Cardiac muscle cell (in vitro differentiated cells and primary cell): ENCODE results near the gene LIPA. TPM values are rescaled to one million over a fixed set of nuclear protein-coding genes. Genes with fewer than 3 reads are reported as not detected.

Experiments used
- DNase-seq, 2 donors: peaks; one replicate each; pipeline versions ENCODE4 v3.0.0 to v3.0.0-alpha.2; 2010 to 2017; ENCODE audit warnings: low read depth in 1 of 2, low spot score in 1 of 2
- H3K27ac ChIP-seq: fragments of 200-600 bp; sonication (generic); 2 replicates; pipeline ENCODE4 v1.5.1; 2016
- H3K27me3 ChIP-seq: fragments of 200-600 bp; sonication (generic); 2 replicates; pipeline ENCODE4 v1.6.0; 2016; ENCODE audit warnings: control low read depth
- H3K36me3 ChIP-seq: fragments of 200-600 bp; sonication (generic); 2 replicates; pipeline ENCODE4 v1.5.1; 2016; ENCODE audit warnings: control low read depth
- H3K4me1 ChIP-seq: fragments of 200-600 bp; sonication (generic); 2 replicates; pipeline ENCODE4 v1.8.1; 2017; ENCODE audit warnings: low read depth, mild to moderate bottlenecking, mixed run types
- H3K4me3 ChIP-seq: fragments of 200-600 bp; sonication (generic); 2 replicates; pipeline ENCODE4 v1.5.1; 2016; ENCODE audit warnings: mild to moderate bottlenecking
- H3K9me3 ChIP-seq: fragments of 200-600 bp; sonication (generic); 2 replicates; pipeline ENCODE4 v1.5.1; 2017; ENCODE audit warnings: low read depth, mild to moderate bottlenecking, control low read depth
- polyA plus RNA-seq: library from polyadenylated mRNA; unstranded; fragments of >200 nt; fragmentation: Nextera tagmentation; extraction: Ambion mirVana; gene quantifications from 2 replicates; pipeline ENCODE4 v1.2.1, GENCODE V29; 2016
- total RNA-seq: library from RNA; depleted of rRNA; stranded (reverse); fragments of >200 nt; gene quantifications from 2 replicates; pipeline ENCODE4 v1.2.3, GENCODE V29; 2016
- TF ChIP-seq, protein P1 (sequence below): IDR thresholded peaks from 2 replicates; pipeline ENCODE4 v1.5.1; 2012; ENCODE audit warnings: low read depth, mild to moderate bottlenecking, low read length

LIPA gene
- total and polyA plus RNA-seq, 2 experiments from 2014 or later: 6.8 to 12.3 TPM

DNA sequence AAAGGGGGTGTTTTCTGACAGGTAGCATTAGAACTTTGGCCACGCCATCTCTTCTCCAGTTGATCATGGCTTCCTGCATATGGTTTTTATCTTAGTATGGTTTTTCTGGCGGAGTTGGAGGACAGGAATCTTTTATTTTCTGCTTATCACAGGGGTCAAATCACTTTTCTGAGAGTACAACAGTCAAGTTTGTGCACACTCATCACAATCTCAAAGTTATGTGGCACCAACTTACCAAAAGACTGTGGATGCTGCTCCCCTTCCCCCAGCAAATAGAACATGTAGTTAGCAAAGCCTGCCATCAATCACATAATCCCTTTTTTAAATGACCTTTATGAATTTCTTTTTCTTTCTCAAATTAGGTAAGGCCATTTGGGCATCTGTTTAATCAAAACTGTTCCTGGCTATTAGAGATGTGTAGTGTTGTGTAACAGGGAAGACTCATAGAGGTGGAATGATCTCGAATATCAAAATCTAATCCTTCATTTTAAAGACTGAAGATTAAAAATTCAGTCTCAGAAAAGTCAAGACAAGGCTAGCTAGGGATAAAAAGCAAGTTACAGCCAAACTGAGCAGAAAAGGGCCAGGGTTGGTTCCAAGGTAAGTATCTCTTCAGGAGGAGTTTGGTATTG lies 40.7 kb downstream of the LIPA start:
- H3K4me1 ChIP-seq: peaks cover 11% of the 10 kb centered on the region
- H3K9me3 ChIP-seq: no peaks in the 10 kb centered on the region
- peaks cover 65% of the 10 kb centered on the region for H3K27me3 ChIP-seq
- TF ChIP-seq, protein P1, sequence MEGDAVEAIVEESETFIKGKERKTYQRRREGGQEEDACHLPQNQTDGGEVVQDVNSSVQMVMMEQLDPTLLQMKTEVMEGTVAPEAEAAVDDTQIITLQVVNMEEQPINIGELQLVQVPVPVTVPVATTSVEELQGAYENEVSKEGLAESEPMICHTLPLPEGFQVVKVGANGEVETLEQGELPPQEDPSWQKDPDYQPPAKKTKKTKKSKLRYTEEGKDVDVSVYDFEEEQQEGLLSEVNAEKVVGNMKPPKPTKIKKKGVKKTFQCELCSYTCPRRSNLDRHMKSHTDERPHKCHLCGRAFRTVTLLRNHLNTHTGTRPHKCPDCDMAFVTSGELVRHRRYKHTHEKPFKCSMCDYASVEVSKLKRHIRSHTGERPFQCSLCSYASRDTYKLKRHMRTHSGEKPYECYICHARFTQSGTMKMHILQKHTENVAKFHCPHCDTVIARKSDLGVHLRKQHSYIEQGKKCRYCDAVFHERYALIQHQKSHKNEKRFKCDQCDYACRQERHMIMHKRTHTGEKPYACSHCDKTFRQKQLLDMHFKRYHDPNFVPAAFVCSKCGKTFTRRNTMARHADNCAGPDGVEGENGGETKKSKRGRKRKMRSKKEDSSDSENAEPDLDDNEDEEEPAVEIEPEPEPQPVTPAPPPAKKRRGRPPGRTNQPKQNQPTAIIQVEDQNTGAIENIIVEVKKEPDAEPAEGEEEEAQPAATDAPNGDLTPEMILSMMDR: no peak
- H3K4me3 ChIP-seq: no peak overlapping the region
- H3K27ac ChIP-seq: no peak overlapping the region
- no peaks in the 10 kb centered on the region for H3K36me3 ChIP-seq
- DNase-seq: no peak

DNA sequence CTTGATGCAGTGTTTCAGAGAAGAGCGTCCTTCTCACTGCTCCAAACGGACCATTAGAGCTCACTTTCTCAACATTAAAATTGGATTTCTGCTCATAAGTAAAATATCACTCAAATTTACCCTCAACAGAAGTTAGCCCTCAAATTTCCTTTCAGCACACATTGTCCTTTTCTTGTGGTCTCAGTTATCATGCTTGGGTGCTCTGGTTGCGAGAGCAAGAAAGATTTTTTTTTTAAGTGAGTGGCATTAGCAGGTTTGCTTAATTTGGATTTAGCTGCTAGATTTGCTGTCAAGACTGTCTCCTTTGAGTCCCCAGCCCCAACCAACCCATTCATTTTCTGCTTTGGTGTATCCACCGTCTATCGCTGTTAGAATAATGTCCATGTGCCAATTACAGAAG lies 41.9 kb downstream of the LIPA start:
- H3K4me3 ChIP-seq: no peak overlapping the region
- H3K36me3 ChIP-seq: no peaks in the 10 kb centered on the region
- H3K9me3 ChIP-seq: no peaks in the 10 kb centered on the region
- TF ChIP-seq, protein P1: no peak
- peaks cover 77% of the 10 kb centered on the region for H3K27me3 ChIP-seq
- no peak for DNase-seq
- H3K4me1 ChIP-seq: peaks cover 11% of the 10 kb centered on the region
- no peak overlapping the region for H3K27ac ChIP-seq

DNA sequence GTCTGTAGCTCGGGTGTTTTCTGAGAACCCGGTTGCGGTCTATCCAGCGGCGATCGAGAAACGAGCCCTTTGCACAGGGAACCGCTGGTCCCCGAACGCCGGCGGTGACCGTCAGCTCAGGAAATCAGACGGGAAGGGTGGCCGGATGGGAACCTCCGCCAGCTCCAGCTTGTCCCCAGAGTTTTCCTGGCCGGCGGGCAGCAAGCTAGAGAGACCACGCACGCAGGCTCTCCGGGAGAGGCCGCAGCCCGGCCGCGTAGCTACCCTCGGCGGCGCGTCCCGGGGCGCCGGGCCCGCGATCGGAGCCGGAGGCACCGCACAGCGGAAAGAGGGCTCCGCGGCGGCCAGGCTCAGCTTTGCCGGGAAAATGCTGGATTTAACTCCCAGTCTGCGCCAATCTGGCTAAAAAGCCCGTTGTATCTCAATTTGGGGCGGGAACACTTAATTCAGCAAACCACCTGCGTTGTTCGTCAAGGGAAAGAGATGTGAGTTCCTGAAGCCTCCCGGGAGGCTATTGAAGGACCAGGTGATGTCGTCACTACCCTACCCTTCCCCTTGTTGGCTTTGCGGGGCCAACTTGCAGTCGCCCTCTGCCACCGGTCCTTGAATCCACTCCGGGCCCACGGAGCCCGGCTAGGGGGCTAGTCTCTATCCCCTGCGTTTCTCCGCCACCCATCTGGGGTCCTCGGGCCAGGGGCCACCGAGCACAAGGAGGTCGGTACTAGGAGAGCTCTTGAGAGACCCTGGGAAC lies 43.6 kb downstream of the LIPA start:
- H3K4me3 ChIP-seq: peak overlapping the region; percentile 15
- no peak overlapping the region for H3K27ac ChIP-seq
- H3K4me1 ChIP-seq: peaks cover 11% of the 10 kb centered on the region
- peak in 1 of 2 donors; percentile 25 for DNase-seq
- TF ChIP-seq, protein P1: no peak
- H3K27me3 ChIP-seq: peaks cover 94% of the 10 kb centered on the region
- H3K9me3 ChIP-seq: no peaks in the 10 kb centered on the region
- H3K36me3 ChIP-seq: no peaks in the 10 kb centered on the region

DNA sequence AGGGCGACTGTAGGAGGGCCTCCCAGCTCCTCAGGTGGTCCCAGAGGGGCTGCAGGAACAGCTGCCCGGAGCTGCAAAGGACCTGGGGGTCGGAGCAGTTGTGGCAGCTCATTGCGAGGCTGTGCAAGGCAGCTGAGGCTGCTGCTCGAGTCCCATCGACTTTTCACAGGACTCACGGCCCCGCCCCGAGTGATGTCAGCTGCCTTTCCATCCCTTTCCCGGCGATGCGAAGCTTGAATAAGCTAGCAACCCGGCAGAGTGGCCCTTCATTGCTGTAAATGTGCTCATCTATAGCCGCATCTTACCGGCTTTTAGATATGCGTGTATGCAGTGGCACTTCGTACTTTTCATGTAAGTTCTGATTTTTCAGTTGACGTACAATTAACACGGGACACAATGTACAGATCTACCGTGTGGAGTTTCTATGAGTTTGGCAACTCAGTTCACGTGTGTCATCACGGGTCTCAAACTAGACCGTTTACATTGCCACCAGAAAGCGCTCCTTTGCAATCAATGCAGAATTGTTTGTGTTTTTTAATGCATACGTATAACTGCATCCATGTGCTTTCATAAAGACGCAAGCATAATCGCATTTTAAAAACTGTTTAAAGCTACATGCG lies 44.3 kb downstream of the LIPA start, which contains the start of gene CH25H:
CH25H (minus strand) TSS at position 137 of the 620 bp plus-strand sequence; CDS start at position 112, 25 bp downstream.
- Histone ChIP-seq H3K27me3 (peaks cover 100% of the 10 kb centered on the region), H3K36me3 (no peaks in the 10 kb centered on the region), H3K27ac (no peak within 1 kb of the TSS), H3K9me3 (no peaks in the 10 kb centered on the region), H3K4me1 (peaks cover 11% of the 10 kb centered on the region), H3K4me3 (peak within 1 kb of the TSS; percentile 15)
- TF ChIP-seq, protein P1: no peak
- DNase-seq: peak; percentile 67 to 81

DNA sequence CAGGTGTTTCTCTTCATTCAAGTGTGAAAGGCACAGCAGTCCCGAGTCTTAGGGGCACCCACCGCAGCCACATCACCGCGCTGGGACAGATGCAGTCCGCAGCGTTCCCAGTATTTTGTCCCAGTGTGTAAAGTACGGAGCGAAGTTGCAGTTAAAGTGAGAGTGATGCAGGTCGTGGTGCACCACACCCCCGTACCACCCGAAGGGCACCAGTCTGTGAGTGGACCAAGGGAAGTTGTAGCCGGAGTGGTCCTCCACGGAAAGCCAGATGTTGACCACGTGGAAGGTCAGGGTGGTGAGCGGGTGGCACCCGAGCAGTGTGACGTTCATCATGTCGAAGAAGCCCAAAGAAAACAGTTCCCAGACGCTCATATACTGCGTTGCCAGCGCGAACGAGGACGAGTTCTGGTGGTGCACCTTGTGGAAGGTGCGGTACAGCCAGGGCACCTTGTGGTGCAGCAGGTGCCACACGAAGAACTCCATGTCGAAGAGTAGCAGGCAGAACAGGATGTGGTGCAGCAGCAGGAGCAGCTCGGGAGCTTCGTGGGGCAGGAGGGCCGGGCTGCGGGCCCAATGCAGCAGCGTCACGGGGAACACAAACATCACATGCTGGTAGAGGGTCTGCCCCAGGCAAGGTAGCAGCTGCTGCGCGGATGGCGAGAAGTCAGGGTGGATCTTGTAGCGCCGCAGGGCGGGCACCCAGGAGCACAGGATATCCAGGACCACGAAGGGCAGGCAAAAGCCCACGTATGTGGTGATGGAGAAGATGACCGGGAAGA lies 45.0 kb downstream of the LIPA start:
- Histone ChIP-seq H3K9me3 (no peaks in the 10 kb centered on the region), H3K4me1 (peaks cover 11% of the 10 kb centered on the region), H3K4me3 (peak overlapping the region; percentile 15), H3K36me3 (no peaks in the 10 kb centered on the region), H3K27me3 (peaks cover 100% of the 10 kb centered on the region), H3K27ac (no peak overlapping the region)
- DNase-seq: peak; percentile 8 to 36
- TF ChIP-seq, protein P1: no peak
